ENCODE data around the gene ZNF423.
"Not testable (repeated sequence)": the region's sequence is repeated elsewhere in the genome, so short reads cannot be mapped to it uniquely, and the experiment has no call there.

The ZNF423 gene

DNA sequence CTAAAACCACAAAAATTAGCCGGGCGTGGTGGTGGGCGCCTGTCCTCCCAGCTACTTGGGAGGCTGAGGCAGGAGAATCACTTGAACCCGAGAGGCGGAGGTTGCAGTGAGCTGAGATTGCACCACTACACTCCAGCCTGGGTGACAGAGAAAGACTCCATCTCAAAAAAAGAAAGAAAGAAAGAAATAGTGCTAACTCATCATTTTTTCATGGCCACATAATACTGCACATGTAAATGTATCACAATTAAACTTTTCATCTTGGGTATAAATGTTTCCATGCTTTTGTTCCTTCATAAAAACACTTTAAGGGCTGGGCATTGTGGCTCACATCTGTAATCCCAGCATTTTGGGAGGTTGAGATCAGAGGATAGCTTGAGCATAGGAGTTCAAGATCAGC, 15.9 kb upstream of the ZNF423 start:
- DNase-seq (ENCODE audit: low read depth in 2 of 2, low spot score in 1 of 2): not testable (repeated sequence)

DNA sequence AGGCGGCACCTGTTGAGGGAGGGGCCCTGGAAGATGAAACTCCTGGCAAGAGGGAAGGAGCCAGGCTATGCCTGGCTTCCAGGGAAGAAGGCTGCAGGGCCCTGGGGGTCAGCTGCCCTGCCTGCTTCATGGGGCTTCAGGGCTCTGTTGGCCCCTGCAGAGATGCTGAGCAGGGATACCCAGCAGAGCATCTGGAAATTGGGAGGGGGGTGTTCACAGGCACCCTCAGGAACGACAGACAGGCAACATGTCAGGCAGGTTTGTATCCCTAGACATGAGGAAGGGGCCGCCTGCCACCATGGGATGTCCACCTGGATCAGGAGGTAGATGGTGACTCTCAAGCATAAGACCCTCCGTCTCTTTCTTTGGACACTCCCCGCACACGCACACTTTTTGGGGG, 13.8 kb upstream of the ZNF423 start:
- DNase-seq (ENCODE audit: low read depth in 2 of 2, low spot score in 1 of 2): no peak

DNA sequence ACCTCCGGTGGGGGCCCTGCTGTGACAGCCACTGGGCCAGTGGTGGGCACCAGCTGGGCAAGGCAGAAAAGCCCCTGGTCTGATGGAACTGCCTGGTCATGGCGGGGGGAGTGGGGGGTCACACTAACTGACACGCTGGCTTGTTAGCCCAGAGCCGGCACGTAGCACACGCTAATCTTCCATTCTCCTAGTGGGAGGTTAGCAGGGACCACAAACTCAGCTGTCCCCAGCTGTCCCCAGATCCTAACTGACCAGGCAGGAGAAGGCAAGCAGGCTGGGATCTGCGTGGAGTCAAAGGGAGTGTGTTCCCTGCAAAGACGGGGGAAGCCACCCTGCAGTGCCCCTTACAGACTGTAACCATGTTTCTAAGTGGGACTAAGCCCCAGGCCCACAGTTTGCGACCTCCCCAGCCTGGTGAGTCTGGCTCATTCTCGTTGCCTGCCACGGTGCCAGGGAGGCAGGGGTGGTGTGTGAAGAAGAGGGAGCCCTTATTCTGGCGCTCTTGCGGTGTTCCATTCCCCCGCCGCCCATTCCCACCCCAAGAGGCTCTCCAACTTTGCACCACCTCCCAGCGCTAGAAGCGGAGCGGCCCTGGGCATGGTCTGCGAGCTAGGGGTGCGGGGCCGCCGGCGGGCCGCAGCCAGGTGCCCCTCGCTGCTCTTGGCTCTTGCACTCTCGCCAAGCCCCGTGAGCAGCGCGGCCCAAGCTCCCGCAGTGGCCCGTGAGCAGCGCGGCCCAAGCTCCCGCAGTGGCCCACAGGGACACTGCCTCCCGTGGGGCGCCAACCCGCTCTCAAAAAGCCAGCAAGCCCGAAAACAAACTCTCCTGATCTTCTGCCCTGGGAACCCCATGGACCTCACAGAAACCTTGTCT, 12.1 kb upstream of the ZNF423 start:
- DNase-seq (ENCODE audit: low read depth in 2 of 2, low spot score in 1 of 2): no peak

DNA sequence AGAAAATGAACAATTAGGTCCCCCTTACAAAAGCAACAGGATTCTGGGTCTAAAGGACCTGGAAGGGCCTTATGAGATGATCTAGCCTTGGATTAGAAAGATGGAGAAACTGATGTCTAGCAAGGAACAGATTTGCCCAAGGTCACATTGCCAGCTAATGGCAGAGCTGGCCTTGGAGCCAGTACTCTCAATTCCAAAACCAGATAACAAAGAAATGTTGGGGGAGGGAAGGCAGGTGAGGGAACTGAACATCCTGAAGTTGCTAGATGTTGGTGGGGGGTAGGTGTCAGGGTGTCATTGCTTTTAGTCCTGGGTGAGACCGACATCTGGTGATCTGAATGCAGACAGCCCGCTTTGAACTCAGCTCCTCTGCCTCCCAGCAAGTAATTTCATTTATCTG, 11.3 kb upstream of the ZNF423 start:
- no peak for DNase-seq (ENCODE audit: low read depth in 2 of 2, low spot score in 1 of 2)

DNA sequence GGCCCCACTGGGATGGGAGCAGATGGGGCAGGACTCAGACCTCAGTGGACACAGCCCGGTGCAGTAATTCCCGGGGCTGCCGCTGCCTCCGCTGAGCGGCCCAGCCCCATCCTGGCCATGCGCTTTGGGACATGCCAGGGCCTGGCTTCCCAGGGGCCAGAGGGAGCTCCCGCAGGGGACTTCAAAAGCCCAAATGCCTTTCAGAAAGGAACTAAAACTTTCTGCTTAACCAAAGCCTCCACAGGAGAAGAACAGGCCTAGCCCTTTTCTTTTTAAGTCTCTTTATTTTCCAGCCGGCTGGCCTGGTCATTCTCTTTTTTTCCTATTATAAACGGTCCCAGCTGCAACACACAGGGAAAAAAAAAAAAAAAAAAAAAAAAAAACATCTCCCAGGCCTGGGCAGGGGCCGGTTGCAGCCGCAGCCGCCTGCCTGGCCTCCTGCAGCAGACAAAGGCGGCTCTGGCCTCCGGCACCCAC, 10.7 kb upstream of the ZNF423 start:
- no peak for DNase-seq (ENCODE audit: low read depth in 2 of 2, low spot score in 1 of 2)

DNA sequence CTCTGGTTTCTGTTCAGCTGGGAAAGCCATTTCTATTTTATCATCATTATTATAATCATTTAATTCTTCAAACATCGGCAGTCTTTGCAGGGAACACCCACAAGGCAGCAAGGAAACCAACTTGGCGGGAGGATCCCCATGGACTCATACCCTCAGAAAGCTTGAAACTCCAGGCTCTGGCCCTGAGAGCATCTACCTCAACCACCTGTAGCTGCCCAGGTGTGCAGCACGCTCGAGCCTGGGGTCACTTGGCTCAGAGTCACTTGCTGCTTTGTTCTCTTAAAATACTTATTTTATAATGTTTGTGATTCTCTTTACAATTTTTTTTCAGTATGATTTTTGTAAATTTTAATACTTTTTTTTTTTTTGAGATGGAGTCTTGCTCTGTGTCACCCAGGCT, 6.8 kb upstream of the ZNF423 start:
- DNase-seq (ENCODE audit: low read depth in 2 of 2, low spot score in 1 of 2): no peak

DNA sequence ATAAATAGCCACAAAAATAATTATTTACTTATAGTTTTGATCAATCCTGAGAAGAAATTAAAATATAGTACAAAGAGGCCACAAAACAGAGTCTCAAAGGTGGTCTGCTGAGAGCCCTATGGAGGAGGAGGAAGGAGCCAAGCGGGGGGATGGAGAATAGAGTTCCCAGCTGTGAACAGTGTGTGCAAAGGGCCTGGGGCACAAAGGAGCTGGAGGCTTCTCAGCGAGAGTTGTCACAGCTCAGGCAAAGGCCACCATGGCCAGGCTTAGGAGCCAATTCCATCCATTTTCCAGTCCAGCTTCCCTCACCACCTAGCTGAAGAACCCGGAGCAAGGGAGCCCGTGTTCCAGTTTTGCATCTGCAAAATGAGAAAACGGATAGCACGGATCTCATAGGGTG, 5.4 kb upstream of the ZNF423 start:
- no peak for DNase-seq (ENCODE audit: low read depth in 2 of 2, low spot score in 1 of 2)

DNA sequence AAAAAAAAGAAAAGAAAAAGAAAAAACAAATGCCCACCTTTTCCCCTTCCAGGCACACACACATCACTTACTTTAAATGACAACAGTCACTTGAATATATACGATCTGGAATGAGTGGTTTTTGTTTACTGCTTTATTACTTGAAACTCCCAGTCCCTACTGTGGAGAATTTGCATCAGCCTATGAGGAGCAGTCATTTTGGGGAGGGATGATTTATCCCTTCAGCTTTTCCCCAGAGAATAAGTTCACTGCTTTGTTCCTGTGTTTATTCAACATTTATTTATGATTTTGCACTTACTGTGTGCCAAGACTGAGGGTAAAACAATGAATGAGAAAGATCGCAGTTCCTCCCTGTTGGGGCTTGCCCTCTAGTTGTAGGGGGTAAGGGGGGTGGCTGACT, 4.7 kb upstream of the ZNF423 start:
- no peak for DNase-seq (ENCODE audit: low read depth in 2 of 2, low spot score in 1 of 2)

DNA sequence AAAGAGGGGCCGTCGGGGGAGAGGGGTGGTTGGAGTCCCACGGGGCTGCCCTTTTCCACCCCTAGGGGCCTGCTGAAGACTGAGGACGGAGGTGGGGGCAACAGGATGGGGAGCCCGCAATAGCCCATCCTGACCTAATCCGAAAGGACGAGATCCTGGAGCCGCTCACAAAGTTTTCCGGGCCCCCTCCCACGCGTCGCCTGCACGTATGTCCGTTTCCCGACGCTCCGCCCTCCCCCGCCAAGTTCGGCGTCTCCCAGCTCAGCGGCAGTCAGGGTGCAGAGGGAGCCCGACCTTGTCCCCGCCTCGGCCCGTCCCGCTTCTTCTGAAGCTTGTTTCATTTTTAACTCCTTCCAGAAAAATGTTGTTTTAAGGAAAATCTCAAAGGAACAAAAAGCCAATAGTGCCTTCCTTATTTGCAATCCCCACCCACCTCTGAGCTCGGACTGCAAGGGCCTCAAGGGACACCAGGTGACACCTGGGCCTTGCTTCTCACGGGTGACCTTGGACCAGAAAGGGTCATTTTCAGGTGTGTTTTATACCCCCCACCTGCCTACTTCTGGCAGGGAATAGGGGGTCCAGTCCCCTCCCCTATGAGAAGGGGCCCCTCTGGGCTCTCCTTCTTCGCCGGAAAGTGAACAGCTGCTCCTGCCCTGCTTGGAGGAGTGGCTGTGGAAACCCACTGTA, 3.4 kb upstream of the ZNF423 start:
- DNase-seq (ENCODE audit: low read depth in 2 of 2, low spot score in 1 of 2): no peak

DNA sequence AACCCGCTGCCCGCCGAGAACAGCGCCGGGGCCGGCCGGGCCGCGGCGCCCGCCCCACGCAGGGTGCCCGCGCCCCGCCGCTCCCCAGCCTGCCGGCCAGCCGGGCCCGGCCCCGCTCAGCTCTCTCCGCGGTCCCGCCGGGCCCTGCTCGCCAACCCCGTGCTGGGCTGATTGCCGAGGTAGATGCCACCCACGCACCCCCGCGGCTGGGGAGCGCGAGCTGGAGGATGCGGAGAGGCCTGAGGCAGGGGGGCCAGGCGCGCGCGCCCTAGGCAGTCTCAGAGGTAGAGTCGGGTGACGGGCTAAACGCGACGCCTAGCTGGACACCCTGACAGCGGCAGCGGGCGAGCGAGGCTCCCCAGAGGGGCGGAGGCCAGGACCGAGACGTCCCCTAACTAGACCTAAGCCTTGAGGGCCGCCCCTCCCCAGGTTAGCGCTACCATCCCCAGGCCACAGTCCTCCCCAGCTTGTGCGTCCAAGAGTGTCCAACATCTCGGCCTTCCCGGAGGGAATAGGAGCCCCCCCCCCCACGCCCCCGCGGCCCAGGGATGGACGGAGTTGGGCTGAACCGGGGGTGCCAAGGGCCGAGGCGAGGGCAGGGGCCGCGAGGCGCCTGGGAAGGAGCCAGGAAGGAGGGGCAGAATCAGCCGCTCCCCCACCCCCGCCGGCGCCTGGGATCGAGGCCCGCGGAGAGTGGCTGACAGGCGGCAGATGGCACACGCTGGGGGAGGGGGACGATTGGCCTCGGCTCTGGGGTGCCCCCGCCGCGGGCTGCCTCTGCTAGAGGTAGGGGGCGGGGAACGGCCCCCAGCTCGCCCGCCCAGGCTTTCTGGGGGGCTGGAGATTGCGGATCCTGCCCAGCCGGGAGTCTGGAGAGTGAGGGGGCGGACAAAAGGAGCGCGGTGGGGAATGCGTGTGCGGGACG, 2.5 kb upstream of the ZNF423 start:
- no peak for DNase-seq (ENCODE audit: low read depth in 2 of 2, low spot score in 1 of 2)

DNA sequence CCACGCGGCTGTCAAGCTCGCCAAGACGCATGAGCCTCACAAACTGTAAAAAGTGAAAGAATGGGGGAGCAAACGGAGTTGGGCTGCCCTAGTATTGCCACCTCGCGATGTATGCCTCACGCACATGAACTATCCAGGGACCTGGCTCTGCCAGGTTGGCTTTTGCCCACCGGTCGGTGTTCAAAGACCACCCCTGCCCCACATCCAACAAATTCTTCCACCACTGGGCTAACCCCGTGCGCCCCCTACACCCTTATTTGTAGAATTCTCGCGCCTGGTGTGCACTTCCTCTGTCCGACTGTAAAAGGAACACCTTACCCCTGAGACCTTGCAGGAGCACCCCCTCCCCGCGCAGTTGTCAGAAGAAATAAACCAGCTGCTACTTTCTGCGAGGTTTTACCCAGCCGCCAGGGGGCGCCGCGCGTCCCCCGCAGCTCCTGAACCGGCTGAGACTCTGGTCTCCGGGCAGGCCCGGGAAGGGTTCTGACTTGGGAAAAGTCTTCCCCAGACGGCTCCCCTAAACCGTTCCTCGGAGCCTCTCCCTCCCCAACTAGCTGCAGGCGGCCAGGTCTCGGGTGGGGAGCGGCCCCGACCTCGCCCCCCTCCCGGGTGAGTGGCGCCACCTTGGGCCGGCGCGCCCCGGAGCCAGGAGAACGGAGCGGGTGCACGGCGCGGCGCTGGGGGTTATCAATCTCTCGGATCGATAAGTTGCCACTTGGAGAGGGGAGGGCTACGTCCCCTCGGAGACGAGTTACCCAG, 1.7 kb upstream of the ZNF423 start:
- no peak for DNase-seq (ENCODE audit: low read depth in 2 of 2, low spot score in 1 of 2)

DNA sequence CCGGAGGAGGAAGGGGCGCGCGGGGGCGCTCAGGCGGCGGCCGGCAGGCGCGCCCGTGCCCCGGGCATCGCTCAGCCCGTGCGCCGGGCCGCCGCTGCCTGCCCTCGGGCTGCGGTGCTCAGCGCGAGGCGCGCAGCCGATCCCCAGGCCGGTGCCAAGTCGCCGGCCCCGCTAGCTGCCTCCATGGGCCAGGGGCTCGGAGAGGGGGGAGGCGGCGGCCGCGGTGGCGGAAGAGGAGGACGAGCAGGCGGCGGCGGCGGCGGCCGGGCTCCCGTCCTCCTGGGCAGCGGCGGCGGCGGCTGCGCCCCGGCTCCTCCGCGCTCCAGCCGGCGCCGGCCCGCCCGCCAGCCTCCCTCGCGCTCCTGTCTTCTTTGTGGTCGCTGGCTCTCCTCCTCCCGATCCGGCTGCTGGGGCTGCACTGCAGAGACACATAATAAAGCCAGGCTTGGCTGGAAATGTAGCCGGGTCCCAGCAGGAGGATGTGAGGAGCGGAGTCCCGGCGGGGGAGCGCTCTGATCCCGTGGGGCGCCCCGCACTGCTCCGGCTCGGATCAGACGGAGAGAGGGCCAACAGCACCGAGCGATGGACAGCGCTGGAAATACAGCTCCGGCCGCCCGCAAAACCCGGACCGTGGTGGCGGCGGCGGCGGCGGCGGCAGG, 889 bp upstream of the ZNF423 start:
- DNase-seq (ENCODE audit: low read depth in 2 of 2, low spot score in 1 of 2): no peak

DNA sequence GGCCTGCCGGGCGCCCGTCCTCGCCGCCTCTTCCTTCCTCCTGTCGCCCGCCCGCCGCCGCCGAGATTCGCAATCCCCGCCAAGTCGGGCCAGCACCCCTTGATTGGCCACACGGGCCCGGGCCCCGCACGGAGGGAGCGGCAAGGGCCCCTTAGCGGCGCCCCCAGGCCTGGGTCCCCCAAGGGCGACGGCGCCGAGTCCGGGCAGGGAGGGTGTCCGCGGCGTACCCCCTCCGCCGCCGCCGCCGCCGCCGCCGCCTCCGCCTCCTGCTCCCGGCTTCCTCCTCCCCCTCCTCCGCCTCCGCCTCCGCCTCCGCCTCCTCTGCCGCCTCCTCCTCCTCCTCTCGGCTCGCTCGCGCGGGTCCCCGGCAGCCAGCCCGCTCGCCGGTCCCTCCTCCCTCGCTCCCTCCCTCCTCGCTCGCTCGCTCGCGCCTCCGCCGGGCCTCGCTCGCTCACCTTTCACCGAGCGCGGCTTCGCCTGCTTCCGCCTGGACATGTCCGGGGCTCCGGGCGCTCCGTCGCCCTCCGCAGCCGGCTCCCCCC, 561 bp downstream of the ZNF423 start:
- peak; percentile 20 to 42 for DNase-seq (ENCODE audit: low read depth in 2 of 2, low spot score in 1 of 2)

DNA sequence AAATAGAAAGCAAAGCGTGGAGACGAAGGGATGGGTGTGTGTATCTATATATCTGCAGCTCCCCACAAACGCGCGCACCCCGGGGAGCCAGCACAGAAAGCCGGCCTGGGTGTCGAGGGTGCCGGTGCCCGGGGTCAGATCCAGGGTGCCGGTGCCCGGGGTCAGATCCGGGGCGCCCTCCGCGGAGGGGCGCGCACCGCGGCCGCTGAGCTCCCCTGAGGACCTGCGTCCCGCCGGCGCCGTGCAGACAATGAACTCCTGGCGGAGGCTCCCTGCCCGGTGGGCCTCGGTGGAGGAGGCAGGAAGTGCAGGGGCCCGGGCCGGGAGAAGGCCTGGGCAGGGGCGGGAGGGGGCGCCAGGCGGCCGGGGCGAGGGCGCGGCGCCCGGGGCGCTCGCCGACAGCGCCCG, 1.1 kb downstream of the ZNF423 start:
- DNase-seq (ENCODE audit: low read depth in 2 of 2, low spot score in 1 of 2): no peak

DNA sequence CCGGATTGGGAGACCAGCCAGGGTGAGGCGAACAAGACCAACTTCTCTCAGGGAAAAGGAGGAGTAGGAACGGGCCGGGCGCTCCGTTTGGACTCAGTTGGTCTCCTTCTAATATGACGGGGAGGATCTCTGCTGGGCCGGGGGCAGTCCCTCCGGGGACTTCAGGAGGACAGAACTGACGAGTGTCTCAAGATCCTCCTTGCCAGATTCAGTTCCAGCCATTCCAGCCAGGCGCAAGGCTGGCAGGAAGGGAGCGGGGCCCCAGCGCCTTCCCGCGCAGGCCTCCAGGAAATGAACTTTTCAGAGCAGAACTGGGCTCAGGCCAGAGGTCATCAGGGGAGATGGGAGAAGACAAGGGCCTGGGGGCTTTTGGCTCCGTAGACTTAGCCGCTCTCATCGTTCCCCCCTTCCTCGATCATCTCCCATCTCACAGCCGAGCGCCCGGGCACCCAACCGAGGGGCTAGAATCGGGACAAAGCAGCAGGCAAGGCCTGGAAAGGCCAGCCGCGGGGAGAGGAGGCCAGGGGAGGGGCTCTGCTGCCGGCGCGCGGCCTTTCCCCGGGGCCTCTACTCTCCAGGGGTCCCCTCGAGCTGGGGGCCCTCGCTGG, 1.6 kb downstream of the ZNF423 start:
- DNase-seq (ENCODE audit: low read depth in 2 of 2, low spot score in 1 of 2): no peak

DNA sequence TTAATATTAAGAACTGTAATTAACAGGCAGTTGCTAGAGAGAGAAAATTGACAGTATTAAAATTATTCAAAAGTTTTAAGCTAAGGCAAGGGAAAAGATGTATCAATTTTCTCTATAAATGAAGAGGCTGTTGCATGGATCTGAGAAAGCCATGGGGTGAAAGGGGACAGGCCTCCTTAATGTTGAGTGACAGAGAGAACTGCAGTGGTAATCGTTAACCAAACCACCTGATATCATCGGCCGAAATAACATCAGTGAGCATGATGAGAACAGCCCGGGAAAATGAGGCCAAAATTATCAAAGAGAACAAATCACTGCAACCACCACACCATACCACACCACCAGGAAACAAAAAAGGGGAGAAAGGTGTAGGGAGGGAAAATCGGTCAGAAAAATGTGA, 3.6 kb downstream of the ZNF423 start:
- no peak for DNase-seq (ENCODE audit: low read depth in 2 of 2, low spot score in 1 of 2)

DNA sequence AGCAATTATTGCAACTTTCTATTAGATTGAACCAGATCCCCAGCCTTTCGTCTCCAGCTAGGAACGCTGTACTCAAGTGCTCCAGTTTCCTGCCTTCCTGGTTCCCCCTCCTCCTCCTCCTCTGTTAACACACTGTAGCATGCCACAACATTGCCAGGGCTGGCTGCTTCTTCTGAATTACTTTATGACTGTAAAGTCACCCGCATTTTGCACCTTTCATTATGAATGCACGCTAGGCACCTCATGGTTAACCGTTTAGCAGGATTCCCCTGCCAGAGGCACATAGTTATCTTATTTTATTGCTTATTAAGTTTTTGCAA, 4.5 kb downstream of the ZNF423 start:
- no peak for DNase-seq (ENCODE audit: low read depth in 2 of 2, low spot score in 1 of 2)

DNA sequence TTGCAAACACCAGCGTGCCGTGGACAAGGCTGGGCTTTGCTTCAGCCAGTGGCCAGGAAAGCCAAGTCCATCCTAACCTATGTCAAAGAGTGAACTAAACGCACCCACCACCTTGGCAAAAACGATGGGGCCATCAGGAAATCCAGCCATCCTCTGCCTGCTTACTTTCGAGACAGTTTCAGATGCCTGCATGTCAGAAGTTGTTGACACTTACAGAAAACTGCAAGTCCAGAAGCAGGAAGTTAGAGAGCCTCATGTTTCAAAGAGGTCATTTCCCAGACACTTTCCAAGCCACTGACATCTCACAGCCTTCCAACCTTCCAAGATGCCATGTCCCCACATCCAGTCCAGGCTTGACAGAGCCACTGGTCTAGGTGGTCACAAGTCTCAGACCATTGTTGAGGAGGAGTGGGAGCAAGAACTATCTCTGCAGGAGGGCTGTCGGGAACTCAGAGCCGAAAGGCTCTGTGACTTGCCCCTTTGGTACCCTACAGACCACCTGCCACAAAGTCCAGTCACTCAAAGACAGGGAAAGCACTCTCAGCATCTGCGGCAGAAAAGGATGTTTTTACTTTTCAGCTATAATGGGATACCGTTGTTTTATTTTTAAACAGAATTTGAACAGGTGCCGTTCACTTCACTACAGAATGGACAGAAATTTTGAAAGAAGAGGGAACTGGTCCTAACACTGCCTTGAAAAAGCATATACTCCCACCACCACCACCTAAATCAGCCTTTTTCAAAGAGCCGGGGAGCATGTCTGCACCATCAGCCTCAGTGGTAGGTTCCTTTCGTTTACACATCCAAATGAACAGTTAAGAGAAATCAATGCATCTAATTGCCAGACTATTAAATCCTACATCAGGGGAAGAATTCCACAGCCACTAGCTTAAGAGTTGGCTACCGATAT, 5.1 kb downstream of the ZNF423 start:
- DNase-seq (ENCODE audit: low read depth in 2 of 2, low spot score in 1 of 2): no peak

DNA sequence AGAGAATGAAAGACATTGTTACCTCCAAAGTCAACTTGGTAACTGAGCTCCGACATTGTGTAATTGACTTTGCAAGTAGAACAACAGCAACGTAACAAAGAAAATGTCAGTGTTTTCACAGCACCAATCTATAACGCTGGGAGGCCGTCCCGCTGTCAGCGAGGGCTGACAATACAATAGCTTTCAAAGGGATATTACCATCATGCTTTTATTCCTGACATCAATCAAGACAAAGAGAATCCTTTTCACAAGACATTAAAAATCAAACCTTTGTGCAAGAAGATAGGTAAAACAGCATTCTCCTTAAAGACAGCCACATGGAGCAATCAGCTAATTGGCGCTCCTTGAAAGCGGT, 6.2 kb downstream of the ZNF423 start:
- no peak for DNase-seq (ENCODE audit: low read depth in 2 of 2, low spot score in 1 of 2)

All from stimulated activated CD8-positive, alpha-beta memory T cell treated with anti-CD3 and anti-CD28 coated beads, Interleukin-4, amount 100 ng/mL, for 1 hour (primary cell).